SKM-1 (cell line): ENCODE measurements around the gene ARHGAP22.

ENCODE experiments used
- DNase-seq: peaks from one replicate; lab custom pipeline; 2025; ENCODE audit not compliant: unreplicated experiment; lab: John Stamatoyannopoulos, UW

The ARHGAP22 gene

DNA sequence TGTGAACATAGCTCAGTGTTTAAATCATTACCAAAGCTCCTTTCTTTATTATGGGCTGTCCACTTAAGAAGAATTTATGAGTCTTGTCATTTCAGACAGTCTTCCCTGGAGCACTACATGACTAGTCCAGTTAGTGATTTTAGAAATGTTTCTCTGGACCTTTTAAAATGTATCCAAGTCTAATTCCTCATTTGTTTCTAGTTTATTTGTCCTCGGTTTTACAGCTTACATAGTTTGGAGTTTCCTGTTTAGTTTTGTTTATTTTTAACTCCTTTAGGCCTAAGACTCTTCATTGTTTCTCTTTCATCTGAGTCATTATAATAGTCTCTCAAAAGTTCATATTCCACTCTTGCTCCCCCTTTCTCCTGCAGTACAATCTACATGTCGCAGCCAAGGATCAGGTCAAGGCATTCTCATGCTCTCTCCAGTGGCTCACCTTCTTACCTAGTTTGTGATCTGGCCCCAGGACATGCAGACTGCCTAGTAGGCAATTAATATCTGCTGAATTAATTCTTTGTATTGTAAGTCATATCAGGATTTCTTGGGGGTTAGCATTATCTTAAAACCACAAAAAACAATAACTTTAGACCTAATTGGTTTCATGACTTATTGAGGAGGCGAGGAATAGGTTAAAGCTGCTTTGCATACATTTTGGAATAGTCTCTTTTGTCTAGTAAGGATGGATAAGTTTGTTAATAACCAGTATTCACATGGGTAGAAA is 204.6 kb downstream of the ARHGAP22 start:
- DNase-seq = no peak

GRCh38 chr10:48399551-48399950 is 205.3 kb downstream of the ARHGAP22 start:
- DNase-seq = no peak

DNA sequence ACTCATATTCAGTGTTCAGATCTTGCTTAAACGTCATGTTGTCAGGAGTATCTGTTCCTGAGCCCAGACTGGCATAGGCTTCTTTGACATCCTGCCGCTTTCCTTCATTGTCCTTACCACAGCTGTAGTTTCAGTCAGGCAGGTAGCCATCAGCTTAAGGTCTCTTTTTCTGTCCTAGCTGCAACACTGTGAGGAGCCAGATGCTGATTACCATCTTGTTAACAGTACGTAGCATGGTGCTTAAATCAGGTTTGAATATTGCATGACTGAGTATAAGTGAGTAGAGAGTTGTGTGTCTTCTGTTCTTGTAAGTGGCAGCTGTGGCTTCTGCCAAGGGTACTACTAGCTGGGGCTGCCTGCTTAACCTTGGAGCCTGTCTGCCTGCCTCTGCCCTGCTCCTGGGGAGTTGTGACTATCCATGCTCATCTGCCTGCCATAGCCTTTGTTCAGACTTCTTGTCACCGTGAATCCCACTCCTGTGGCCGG is 205.8 kb downstream of the ARHGAP22 start:
- DNase-seq = no peak

DNA sequence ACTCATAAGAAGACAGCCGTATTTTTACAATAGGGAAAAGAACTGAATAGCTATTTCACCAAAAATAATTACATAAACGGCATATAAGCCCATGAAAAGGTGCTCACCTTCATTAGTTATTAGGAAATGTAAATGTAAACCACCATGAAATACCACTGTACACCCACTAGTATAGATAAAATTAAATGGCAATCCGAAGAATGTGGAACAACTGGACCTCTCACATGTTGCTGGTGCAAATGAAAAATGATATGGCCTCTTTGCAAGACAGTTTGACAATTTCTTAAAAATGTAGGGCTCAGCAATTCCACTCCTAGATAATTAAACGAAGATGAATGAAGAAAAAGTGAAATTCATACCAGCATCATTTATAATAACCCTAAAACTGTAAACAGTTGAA is 206.6 kb downstream of the ARHGAP22 start:
- DNase-seq = no peak
